HG02642 (cell line): ENCODE measurements around the gene UMODL1.
"Not testable (repeated sequence)": the region's sequence is repeated elsewhere in the genome, so short reads cannot be mapped to it uniquely, and the experiment has no call there.

Source experiments
- ATAC-seq: cut with Tn5 transposase; IDR thresholded peaks from one replicate; pipeline ENCODE4 v1.9.1; 2021; ENCODE audit warnings: mild to moderate bottlenecking; ENCODE audit not compliant: unreplicated experiment, poor library complexity

The UMODL1 gene

GRCh38 chr21:42077685-42078238 lies 6.6 kb downstream of the UMODL1 start:
- peak; percentile 78 for ATAC-seq

DNA sequence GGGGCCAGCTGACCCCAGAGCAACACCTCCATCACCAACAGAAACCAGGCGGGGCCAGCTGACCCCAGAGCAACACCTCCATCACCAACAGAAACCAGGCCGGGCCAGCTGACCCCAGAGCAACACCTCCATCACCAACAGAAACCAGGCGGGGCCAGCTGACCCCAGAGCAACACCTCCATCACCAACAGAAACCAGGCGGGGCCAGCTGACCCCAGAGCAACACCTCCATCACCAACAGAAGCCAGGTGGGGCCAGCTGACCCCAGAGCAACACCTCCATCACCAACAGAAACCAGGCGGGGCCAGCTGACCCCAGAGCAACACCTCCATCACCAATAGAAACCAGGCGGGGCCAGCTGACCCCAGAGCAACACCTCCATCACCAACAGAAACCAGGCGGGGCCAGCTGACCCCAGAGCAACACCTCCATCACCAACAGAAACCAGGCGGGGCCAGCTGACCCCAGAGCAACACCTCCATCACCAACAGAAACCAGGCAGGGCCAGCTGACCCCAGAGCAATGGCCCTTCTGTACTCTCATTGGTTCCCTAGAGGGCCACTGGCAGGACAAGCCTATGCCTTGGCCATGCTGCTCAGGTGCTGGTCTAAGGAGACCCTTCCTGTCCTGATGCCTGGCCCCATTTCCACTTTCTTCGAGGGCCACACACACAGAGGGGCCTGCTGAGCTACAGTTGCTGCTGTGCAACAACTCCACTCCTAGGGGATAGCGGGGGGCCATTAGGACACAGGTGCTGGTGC lies 7.3 kb downstream of the UMODL1 start:
- ATAC-seq = not testable (repeated sequence)

DNA sequence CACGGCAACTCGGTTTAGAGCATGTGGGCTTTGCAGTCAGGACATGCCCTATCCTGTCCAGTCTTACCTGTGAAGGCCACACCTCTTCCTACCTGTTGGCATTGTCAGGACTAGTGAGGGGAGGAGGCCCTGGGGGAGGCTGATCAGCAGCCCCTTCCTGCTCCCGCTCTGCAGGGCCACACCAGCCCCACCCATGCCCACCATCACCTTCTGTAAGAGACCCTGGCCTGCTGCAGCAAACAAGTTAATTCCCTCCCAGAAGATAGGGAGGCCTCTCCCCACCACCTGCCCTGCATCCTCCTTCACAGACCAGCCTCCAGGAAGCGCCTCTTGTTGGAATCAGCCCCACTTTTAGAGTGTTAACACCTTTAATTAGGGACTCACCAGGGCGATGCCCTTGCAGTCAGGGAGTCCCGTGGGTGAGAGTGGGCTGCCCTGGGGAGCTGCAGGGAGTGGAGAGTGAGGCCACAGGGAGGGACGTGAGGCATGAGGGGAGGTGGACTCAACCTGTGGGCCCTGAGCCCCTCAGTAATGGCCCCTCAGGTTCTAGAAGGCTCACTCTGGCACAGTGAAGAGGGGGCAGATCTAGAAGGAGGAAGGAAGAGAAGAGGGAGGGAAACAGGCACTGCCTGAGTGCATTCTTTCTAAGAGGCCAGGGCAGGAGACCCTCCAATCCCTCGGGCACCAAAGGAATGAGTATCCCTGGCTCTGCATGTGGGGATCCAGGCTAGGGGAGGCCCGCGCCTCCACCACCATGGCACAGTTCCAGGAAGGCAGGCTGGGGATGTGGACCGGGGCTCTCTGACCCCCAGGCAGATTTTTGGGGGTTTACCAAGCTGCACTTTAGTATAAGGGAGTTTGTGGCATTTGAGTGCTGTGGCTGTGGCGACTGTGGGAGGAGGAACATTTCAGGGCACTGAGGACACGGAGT lies 8.2 kb downstream of the UMODL1 start:
- no peak for ATAC-seq

GRCh38 chr21:42079939-42080787 lies 9.0 kb downstream of the UMODL1 start:
- no peak for ATAC-seq

DNA sequence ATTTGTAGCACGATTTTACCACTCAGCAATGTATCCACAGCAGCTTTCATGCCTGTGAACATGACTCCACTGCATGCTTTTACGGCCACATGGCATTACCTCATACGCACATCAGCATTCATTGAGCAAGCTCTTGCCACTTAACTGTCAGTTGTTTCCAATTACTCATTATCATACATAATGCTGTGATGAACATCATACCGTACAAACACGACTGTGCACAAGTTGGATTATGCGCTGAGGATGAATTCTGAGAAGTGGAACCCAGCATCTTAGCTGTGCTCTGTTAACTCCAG lies 9.6 kb downstream of the UMODL1 start:
- no peak for ATAC-seq

- ATAC-seq = no peak
These were observed 10.0 kb downstream of the UMODL1 start for GRCh38 chr21:42081138-42081537.

DNA sequence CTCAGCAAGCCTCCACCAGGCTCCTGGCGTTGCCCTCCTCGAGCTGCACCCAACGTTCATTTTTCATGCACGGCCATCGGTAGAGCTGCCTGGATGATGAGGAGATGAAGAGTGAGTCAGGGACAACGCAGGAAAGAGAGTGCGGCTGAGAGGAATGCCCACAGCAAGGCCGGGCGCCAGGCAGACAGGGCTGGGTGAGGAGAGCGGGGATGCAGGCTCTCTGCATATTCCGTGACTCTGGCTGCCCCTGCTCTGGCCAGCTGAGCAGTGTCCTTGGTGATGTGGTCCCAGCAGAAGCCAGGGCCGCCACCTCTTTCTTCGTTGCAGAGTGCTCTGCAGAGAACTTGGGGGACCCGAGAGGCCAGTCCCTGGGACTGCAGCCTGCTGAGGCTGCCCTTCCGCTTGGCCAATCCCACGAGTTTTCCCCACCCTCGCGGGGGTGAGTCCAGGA lies 10.8 kb downstream of the UMODL1 start:
- ATAC-seq = no peak

GRCh38 chr21:42082501-42083360 lies 11.6 kb downstream of the UMODL1 start:
- no peak for ATAC-seq

- ATAC-seq = no peak
These were observed 12.2 kb downstream of the UMODL1 start for GRCh38 chr21:42083361-42083690.

GRCh38 chr21:42084079-42084478 lies 13.0 kb downstream of the UMODL1 start:
- no peak for ATAC-seq

DNA sequence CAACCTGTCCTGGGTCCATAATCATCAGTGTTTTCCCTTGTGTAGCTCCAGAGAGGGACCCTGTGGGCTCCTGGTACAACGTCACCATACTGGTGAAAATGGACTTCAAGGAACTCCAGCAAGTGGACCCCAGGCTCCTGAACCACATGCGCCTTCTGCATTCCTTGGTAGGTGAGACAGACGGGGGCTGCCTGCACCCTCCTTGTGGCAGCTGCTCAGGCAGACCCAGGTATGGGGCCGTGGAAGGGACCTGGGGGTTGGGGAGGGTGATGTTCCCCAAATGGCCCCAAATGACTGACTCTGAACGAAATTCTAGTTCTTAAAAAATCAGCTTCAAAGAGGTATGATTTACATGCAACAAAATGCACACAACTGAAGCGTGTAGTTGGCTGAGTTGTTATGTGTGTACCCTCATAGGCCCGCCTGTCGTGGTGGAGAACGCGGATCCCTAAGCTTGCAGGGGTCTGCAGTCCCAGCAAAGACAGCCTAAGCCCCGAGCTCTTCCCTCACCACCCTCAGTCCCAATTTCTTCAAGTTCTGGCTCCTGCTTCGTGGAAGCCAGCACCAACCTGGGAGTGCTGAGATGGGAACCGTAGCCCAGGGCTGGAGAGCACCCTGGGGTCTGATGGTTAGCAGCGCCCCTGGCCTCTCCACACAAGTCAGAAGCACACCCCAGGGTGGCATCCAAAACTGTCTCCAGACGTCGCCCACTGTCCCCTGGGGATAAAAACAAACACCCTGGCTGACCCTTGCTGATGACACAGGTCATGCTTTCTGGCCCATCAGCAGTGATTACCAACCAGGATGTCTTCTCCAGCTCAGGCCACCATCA lies 14.3 kb downstream of the UMODL1 start:
- no peak for ATAC-seq

DNA sequence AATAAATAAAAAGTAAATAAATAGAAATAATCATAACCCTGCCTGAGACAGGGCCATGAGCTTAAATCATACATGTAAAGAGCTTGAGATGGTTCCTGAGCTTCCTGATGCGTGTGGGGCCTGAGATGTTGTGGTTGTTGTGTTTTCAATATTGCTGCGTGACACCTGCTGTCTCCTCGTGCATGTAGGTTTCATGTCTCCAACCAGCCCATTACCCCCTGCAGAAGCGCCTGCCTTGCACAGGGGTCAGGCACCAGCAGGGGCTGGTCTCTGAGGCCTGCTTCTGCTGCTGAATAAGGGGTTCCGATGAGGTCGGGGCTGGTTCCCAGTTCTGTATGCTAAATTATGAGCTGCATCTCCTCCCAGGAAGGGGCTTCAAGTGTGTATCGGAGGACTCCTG lies 15.9 kb downstream of the UMODL1 start:
- ATAC-seq = no peak

DNA sequence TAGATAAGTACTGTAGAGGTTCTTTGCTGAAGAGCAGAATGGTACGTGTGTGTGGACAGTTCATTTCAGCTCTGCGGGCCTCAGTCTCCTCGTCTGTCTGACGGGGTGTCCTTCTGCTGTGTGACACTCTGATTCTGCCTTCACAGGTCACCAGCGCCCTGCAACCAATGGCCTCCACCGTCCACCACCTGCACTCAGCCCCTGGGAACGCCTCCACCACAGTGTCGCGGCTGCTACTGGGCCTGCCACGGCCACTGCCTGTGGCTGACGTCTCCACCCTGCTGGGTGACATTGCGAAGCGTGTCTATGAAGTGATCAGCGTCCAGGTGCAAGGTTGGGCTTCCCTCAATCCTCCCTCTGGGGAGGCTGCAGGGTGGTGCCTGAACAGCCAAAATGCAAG lies 17.0 kb downstream of the UMODL1 start:
- no peak for ATAC-seq

DNA sequence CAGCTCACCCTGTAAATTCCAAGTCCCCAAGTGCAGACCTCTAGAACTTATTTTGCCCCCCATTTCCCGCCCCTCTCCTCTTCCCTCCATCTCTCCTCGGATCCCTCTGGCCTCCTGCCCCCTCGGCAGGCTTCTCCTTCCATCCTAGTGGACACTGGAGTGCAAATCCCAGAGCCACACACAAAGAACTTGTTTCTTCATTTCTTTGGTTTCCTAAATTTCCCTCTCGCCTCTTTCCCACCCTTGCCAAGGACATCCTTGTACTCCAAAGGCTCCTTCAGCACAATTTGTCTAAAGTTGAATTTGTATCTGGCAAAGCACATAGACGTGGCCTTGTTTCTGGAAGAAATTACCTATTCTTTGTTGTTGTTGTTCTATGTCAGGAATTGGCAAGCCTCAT lies 17.5 kb downstream of the UMODL1 start:
- no peak for ATAC-seq

- ATAC-seq = no peak
These were observed 18.0 kb downstream of the UMODL1 start for GRCh38 chr21:42089093-42089631.

DNA sequence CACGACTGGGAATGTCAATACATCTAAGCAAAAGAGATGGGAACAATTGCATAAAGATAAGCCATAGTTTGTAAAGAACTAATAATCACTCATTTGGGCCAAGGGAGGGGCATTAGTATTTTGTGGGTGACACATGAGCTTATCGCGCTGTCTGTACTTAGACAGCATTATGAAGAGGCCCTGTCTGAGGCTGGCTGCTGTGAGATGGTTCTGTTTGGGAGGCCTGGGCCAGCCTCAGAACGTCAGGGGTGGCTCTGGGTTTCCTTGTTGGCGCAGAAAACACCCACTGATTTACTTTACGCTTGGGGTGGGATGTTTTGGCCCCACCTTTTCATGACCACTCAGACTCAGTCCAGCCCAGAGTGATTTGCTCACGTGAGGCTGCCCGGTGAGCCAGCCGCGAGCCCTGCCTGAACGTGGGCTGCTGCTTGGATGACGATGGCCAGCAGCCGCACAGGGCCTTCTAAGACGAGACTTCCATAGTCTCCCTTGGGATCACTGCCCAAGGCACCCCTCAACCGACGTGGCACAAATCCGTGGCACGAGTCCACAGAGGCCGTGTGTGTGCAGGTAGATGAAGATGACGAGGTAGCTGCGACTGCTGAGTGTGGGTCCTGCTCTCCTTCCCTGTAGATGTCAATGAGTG lies 18.7 kb downstream of the UMODL1 start:
- no peak for ATAC-seq

- no peak for ATAC-seq
These were observed 20.9 kb downstream of the UMODL1 start for GRCh38 chr21:42091899-42092508.

DNA sequence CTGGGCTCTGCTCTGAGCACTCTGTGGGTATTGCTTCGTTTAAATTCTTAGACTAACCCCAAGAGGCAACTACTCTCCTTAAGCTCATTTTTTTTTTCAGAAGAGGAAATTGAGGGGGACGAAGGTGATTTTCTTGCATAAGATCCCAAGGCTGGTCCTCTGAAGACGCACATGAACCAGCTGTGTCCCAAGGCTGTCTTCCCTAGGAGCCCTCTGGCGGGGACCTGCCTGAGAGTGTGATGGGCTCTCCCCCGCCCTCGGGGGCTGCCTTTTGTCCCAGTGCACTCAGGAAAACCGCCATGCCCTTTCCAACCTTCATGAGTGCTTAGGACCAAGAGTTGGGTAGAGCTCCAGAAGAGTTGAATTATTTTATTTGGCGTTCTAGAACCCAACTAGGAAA lies 21.7 kb downstream of the UMODL1 start:
- no peak for ATAC-seq
